ENCODE measurements around the gene USP15.

Gene USP15

DNA sequence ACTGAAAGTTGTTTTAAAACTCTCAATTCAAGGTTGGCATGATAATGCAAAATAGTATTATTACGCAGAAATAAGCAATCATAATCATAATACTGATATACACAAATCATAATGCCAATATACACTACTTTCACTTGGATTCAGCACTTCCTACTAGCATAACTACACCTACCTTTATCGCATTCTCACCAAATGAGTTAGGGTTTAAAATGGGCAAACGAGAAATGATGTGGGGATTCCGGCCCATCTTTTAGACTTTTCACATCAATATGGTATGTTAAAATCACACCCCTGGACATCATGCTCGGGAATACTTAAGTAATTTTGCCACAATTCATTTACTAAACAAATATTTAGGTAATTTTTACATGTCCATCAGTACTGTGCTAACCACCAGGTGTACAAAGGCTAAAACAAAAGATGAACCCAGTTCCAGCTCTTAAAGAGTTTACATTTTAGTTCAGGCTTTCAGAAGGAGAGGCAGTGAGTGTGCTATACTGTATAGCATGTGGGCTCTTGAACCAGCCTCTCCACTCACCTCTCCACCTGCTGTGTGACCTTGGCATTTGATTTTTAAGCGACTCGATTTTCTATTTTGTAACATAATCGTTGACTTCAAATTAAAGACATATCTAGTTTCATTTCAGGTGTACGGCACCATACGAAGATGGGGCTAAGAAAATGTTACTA, 1.1 kb upstream of the USP15 start:
- peak; percentile 76 for DNase-seq

DNA sequence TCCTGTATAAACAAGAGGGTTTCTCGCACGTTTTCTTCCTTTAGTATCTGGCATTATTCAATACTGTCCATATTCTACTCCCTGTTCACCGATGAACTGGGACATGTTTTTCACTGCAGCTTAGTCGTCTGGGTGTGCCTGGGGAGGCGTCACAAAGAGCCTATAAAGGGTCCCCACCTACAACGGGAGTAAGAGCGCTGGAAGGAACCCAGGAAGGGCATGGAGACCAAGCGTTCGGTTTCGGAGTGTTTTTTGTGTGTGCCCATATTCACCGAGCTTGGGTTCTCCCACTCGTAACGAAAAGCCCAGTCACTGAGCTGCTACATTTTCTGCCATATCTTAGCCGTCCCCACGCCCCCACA, 592 bp upstream of the USP15 start:
- DNase-seq, result peak; percentile 76

DNA sequence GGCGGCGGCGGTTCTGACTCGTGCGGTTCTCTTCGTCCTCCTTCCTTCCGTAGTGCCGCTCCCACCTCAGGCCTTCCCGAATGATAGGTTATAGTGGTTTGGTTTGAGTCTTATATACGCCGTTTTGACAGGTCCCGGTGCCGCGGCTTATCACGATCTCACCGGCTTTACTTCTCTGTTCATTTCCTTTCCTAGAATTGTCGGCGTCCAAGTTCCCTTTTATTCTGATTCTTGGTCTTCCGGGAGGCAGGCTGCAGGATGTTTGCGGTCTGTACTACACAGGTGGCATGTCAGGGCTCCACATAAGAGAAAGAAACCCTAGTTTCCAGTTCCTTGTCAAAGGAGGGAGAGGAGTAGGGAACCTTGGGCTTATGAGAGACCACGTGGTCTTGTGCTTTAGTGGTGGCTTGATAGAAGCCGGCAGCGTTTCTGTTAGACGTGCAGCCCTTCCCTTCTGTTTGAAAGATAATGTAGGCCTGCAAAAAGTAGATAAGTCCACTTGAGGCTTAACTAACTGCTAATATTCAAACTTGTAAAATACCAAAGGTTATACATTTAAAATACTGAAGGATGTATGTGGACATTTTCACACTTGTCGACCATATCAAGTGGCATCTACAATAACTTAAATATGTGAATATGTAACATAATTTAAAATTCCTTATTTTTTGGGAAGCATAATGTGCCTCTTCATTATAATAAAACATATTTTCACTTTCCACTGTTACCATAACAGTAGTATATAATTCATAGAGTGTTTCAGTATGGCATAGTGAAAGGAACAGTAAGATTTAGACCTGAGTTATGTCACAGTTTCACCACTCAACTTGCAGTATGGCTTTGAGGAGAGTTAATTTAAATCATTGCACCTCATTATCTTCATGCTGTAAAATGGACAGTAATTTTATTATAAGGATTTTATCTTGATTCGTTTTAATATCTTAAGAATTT, 804 bp downstream of the USP15 start:
- no peak for DNase-seq

DNA sequence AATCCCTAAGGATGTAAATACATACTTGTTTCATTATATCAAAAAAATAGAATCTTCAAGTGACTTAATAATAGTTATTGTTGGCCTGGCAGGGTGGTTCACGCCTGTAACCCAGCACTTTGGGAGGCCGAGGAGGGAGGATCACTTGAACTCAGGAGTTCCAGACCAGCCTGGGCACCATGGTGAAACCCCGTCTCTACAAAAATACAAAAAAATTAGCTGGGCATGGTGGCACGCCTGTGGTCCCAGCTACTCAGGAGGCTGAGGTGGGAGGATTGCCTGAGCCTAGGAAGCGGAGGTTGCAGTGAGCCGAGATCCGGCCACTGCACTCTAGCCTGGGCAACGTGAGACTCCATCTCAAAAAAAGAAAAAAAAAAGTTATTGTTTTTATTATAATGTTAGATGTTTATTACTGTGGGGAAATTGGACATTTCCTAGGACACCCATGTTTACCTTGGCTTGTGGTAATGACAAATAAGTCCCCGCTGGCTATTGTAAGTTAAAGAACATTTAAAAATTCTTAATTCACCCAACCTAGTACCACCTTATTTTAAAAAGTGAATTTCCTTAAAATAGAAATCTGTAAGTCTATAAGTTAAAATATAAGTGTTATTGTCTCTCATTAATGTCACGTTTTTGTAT, 1.8 kb downstream of the USP15 start:
- DNase-seq, result no peak

DNA sequence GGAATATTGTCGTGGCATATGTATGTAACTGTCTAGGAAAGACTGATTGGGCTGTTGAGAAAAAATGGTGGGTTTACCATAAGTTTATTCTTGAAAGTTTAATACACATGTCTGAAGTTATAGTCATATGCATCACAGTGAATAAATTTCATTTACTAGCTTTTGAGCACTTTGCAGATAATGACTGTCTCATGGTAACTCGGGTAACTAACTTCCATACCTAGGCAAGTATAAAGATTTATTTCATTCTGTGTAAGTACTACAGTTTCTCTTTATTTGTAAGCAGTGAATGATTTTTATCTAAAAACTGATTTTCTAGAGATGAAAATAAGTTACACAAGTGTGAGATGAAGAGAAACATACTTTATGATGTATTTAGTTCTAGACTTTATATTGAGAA, 3.0 kb downstream of the USP15 start:
- no peak for DNase-seq

DNA sequence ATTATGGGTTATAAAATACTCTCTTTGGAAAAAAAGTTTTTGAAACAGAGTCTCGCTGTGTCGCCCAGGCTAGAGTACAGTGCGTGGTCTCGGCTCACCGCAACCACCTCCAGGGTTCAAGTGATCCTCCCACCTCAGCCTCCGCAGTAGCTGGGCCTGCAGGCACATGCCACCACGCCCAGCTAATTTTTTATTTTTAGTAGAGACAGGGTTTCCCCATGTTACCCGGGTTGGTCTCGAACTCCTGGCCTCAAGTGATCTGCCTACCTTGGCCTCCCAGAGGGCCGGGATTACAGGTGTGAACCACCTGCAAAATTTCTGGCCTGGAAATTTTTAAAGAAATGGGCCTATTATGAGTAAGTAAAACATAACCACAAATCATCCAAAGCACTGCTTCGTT, 3.8 kb downstream of the USP15 start:
- DNase-seq, result no peak

DNA sequence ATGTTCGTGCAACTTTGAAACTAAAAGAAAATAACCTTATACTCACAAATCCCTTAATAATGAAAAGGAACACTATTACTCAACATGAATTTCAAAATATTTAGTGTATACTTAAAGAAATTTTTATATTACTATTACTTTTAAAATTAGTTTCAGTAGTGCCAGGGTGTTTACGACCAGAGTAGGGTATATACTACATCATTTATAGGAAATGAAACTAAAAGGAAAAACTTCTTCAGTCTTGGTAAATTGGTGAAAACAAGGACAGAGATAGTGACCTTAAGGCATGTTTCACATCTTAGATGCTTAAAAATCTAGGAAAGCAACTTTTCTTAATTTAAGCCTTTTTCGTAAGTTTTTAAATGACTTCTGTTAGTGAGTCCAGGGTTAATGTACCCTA, 4.5 kb downstream of the USP15 start:
- no peak for DNase-seq

DNA sequence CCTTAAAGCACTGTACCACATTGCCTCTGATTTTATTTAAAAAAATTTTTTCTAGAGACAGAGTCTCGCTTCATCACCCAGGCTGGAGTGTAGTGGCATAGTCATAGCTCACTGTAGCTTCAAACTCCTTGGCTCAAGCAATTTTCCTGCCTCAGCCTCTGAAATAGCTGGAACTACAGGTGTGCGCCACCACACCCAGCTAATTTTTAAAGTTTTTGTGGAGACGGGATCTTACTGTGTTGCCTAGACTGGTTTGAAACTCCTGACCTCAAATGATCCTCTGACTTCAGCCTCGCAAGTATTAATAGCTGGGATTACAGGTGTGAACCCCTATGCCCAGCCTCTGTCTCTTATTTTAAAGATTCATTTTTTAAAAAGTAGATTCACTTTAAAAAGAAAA, 5.3 kb downstream of the USP15 start:
- no peak for DNase-seq

DNA sequence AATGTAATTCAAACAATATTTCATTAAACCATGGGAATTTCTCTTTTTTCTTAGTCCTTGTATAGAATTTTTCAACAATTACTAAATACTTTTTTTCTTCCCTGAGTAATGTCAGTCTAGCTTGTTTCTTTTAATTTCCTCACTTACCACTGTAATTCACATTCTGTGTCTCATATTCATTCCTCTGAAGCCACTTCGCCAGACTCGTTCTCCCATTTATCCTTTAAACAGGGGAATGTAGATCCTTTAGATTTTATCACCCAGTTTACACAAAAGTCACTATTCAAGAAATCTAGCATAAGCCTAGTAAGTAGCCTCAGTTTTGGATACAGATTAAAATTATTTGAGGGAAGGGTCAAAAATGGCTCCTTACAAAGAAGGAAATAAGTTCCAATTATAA, 6.8 kb downstream of the USP15 start:
- no peak for DNase-seq

DNA sequence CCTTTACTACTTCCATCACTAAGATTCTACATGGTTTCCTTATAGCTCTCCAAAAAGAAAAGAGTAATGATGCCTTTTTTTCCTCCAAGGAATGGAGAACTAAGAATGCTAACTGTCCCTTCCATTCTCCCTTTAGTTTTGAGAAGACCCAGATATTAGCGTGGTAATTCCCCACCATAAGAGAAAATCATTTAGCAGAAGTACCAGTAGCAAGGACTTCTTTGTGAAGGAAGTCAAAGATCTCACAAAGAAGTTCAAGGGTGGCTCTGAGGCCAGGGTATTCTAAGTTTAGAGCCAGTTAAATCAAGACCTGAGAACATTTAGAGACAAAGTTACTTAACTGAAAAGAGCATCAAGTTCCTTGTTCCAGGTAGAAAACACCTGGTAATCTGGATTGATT, 7.3 kb downstream of the USP15 start:
- DNase-seq, result no peak

DNA sequence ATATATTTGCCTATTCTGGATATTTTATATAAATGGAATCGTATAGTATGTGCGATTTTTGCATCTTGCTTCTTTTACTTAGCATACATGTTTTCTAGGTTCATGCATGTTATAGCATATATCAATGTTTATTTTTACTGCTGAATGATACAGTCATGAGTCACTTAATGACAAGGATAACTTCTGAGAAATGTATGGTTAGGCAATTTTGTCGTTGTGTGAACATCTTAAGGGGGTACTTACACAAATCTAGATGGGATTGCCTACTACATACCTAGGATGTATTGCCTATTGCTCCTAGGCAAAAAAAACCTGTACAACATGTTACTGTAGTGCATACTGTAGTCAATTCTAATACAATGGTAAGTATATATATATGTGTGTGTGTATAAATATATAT, 8.8 kb downstream of the USP15 start:
- DNase-seq, result no peak

DNA sequence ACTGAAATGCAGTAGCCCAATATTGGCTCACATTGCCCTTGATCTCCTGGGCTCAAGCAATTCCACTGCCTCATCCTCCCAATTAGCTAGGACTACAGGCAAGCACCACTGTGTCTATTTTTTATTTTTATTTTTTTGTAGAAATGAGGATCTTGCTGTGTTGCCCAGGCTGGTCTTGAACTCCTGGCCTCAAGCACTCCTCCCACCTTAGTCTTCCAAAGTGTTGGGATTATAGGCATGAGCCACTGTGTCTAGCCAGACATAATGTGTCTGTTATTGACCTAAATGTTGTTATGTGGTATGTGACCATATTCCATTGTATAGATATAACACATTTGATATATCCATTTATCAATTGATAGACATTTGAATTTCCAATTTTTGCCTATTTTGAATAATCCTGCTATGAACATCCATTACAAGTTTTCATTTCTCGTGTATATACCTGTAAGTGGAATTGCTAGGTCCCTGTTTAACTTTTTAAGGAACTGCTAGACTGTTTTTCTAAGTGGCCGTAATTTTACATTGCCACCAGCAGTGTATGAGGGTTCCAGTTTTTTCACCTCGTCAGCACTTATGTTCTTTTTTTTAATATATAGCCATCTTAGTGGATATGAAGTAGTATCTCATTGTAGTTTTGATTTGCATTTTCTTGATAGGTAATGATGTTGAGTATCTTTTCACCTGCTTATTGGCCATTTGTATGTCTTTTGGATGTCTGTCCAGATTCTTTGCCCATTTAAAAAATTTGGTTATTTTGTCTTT, 9.4 kb downstream of the USP15 start:
- no peak for DNase-seq

DNA sequence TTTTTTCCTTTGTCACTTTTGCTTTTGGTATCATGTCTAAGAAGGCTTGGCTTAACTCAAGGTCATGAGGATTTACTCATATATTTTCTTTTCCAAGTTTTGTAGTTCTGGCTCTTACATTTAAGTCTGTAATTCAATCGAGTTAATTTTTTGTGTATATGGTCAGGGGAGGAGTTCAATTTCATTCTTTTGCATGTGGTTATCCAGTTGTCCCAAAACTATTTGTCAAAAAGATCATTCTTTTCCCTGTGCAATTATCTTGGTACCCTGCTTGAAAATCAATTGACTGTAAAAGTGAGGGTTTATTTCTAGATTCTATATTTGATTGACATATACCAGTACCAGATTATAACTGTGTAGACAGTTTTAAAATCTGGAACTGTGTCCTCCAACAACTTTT, 10.2 kb downstream of the USP15 start:
- no peak for DNase-seq

DNA sequence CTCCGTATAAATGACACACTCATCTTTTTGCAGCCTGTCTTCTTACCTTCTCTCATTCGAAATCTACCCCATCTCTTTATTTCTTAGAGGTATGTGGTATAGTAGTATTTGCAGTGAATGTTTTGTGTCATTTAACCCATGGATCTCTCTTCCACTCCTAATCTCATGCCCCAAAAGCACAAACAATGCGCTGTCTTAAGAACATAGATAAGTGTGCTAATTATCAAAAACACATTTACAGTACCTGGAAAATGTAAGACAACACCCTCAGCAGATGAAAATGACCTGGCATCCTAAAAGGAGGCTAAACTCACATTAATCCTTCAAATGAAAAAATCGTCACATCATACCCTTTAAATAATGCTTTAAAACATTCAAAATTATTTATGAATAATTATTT, 10.7 kb downstream of the USP15 start:
- DNase-seq, result no peak

DNA sequence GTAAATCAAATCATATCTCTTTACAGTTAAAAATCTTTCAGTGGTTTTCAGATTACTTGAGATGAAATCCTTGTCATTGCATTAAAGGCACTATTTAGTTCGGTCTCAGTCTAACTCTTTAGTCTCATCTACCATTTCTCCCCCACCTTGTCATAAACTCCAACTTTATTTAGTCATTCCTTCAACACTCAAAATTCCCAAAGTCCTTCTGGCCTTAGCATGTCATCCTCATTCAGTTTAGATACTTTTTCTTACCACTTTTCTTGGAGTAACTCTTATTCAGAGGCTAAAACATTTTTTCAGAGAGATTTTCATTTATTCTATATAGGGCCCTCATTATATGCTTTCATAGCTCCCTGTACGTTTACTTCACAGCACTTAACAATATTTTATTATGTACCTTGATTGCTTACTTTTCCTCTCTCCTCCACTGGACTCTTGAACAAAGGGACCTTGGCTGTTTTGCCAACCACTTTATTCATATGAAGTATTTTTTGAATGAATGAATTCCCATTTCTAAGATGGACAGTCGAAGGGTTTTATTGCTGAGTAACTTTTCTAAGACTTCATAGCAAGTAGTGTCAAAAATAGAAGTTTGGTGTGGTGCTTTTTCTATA, 12.8 kb downstream of the USP15 start:
- no peak for DNase-seq

DNA sequence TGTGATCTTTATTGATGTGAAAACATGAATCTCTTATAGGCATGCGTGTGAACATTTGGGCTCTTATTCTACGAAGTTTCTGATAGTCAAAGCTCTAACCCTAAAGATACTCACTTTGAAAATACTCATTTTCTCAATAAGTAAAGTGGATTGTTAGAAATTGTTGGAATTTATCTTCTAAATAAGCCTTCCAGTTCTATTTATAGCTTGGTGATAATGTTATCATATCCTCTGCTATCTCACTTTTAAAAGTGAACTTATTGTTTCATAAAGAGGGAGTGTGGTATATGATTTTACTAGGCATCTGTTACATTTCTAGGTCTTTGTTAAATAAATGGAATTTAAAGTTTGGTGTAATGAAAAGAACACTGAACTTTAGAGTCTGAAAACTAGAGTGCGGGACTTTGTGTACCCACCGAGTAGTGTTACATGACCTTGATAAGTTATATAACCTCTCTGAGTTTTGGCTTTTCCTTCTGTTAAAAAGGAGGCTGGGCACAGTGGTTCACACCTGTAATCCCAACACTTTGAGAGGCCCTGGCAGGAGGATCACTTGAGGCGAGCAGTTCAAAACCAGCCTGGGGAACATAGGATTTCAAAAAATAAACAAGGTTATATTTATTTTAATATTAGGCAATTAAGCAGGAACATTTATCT, 13.6 kb downstream of the USP15 start:
- DNase-seq, result no peak

DNA sequence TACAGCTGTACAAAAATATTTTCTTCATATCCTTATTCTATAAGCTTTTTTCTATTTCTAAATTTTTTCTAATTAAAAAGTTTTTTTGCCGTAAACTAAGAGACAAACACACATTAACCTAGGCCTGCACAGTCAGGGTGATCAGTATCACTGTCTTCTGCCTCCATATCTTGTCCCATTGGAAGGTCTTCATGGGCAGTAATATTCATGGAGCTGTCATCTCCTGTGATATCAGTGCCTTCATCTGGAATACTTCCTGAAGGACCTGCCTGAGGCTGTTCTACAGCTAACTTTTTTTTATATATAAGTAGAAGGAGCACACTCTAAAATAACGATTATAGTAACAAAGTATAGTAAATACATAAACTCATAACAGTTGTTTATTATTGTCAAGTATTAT, 17.8 kb downstream of the USP15 start:
- DNase-seq, result no peak

DNA sequence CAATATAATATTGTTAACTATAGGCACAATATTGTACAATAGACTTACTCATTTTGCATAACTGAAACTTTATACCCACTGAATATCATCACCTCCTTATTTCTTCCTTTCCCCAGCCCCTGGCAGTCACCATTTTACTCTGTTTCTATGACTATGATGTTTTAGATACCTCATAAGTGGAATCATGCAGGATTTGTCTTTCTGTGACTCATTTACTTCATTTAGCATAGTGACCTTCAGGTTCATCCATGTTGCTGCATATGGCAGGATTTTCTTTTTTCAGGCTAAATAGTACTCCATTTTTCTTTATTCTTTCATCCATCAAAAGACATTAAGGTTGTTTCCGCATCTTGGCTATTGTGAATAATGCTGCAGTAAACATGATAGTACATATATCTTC, 18.9 kb downstream of the USP15 start:
- DNase-seq, result no peak

DNA sequence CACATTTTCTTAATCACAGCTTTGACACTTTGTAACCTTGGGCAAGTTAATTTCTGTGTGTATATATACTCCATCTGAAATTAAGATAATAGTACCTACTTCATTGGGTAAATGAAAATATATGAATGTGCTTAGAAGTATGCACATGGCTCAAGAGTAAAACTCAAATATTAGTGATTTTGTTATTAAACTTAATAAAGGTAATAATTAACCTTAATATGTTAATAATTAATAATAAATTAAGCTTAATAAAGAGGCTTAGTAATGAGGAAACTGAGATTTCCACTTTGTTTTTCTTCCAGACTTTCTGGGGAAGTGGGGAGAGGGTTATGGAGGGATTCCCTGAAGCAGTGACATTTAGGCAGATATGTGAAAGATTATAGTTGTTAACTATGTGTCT, 19.8 kb downstream of the USP15 start:
- DNase-seq, result no peak

DNA sequence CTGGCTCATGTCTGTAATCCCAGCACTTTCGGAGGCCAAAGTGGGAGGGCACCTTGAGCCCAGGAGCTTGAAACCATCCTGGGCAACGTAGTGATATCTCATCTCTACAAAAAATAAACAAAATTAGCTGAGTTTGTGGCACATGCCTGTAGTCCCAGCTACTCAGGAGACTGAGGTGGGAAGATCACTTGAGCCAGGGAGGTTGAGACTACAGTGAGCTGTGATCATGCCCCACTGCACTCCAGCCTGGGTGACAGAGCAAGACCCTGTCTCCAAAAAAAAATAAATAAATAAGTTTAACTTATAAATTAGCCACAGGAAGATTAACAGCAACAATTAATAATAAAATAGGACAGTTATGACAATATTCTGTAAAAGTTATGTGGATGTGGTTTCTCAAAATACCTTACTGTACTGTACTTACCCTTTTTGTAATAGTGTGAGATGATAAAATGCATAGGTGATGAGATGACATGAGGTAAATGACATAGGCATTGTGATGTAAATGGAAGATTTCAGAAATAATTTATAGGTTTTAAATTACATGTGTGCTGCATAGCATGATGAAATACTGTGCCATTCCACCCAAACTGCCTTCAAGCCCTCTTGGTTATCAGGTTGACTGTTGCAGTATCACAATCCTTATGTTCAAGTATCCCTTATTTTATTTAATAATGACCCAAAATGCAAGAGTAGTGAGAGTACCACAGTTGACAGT, 22.0 kb downstream of the USP15 start:
- DNase-seq, result no peak

DNA sequence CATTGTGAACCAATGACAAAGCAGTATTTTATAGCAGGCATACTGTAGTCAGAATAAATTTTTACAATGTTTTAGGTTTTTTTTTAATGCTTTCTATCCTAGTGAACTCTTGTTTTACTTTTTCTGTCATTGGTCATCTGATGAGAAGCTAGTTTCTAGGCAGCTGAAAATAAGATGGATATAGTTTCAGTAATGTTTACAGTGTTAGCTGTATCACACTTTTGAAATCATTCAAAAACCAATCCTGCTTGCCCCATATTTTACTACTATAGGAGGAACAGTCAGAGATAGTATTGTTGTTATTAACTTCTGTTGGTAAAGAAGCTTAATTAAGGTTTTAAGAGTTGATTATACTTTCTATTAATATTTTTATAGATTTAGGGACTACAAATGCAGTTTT, 24.5 kb downstream of the USP15 start:
- DNase-seq, result no peak

DNA sequence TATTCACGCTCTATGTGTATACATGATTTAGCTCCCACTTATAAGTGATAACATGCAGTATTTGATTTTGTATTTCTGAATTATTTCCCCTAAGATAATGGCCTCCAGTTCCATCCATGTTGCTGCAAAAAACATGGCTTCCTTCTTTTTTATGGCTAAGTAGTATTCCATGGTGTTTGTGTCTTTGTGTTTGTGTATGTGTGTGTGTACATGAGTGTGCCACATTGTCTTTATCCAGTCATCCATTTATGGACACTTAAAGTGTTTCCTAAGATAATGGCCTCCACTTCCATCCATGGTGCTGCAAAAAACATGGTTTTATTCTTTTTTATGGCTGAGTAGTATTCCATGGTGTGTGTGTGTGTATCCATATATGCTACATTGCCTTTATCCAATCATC, 25.1 kb downstream of the USP15 start:
- no peak for DNase-seq

All from NCI-H1417 treated with DMSO at 0.1 percent for 48 hours (cell line).